NCI-H187 (cell line): ENCODE results near the gene NCK1.

ENCODE experiments used
- DNase-seq, 2 experiments: peaks; one replicate each; lab custom pipeline; 2025; lab: John Stamatoyannopoulos, UW

NCK1 gene

GRCh38 chr3:136988651-136989050 lies 126.6 kb downstream of the NCK1 start:
- DNase-seq, result no peak

GRCh38 chr3:136989781-136990524 lies 127.9 kb downstream of the NCK1 start:
- DNase-seq, result no peak

- DNase-seq, result no peak
These were observed 128.8 kb downstream of the NCK1 start for GRCh38 chr3:136990826-136991225.

GRCh38 chr3:136992115-136992514 lies 130.1 kb downstream of the NCK1 start:
- no peak for DNase-seq

- DNase-seq, result no peak
These were observed 132.9 kb downstream of the NCK1 start for GRCh38 chr3:136994772-136995516.

- no peak for DNase-seq
These were observed 133.6 kb downstream of the NCK1 start for GRCh38 chr3:136995652-136996051.
